ENCODE measurements around the gene ZNF611.
"Not testable (repeated sequence)": the region's sequence is repeated elsewhere in the genome, so short reads cannot be mapped to it uniquely, and the experiment has no call there.

ZNF611 gene

GRCh38 chr19:52679598-52679997, 55.2 kb downstream of the ZNF611 start:
- Histone ChIP-seq H3K9ac (ENCODE audit: low read length) (no peak overlapping the region), H3K27ac (ENCODE audit: low read depth, low read length) (no peak overlapping the region), H3K4me3 (ENCODE audit: low read depth, low read length) (no peak overlapping the region), H3K27me3 (ENCODE audit: control insufficient read depth, insufficient read depth, low read length) (no peaks in the 10 kb centered on the region), H3K36me3 (ENCODE audit: control insufficient read depth, insufficient read depth, low read length) (peaks cover 31% of the 10 kb centered on the region), H3K4me1 (ENCODE audit: control insufficient read depth, insufficient read depth, low read length) (no peaks in the 10 kb centered on the region), H3K9me3 (ENCODE audit: control insufficient read depth, insufficient read depth, low read depth, low read length) (peaks cover 24% of the 10 kb centered on the region)

- not testable (repeated sequence) for H3K9ac ChIP-seq (ENCODE audit: low read length)
These were observed 59.6 kb downstream of the ZNF611 start for GRCh38 chr19:52675239-52675638.

GRCh38 chr19:52673014-52673413, 61.8 kb downstream of the ZNF611 start:
- Histone ChIP-seq H3K4me3 (ENCODE audit: low read depth, low read length) (no peak overlapping the region), H3K36me3 (ENCODE audit: control insufficient read depth, insufficient read depth, low read length) (peaks cover 9% of the 10 kb centered on the region; the same call in 1 of the 2 replicates), H3K27me3 (ENCODE audit: control insufficient read depth, insufficient read depth, low read length) (no peaks in the 10 kb centered on the region), H3K4me1 (ENCODE audit: control insufficient read depth, insufficient read depth, low read length) (peaks cover 6% of the 10 kb centered on the region; the same call in 1 of the 2 replicates), H3K9me3 (ENCODE audit: control insufficient read depth, insufficient read depth, low read depth, low read length) (peaks cover 17% of the 10 kb centered on the region), H3K27ac (ENCODE audit: low read depth, low read length) (no peak overlapping the region), H3K9ac (ENCODE audit: low read length) (no peak overlapping the region)

More at GRCh38 chr19:52675239-52675638, 59.6 kb downstream of the ZNF611 start:
- Histone ChIP-seq H3K9me3 (ENCODE audit: control insufficient read depth, insufficient read depth, low read depth, low read length) (peaks cover 24% of the 10 kb centered on the region), H3K36me3 (ENCODE audit: control insufficient read depth, insufficient read depth, low read length) (peaks cover 16% of the 10 kb centered on the region; the same call in 1 of the 2 replicates)
- not testable (repeated sequence) for H3K27ac ChIP-seq (ENCODE audit: low read depth, low read length); H3K27me3 ChIP-seq (ENCODE audit: control insufficient read depth, insufficient read depth, low read length); H3K4me3 ChIP-seq (ENCODE audit: low read depth, low read length); H3K4me1 ChIP-seq (ENCODE audit: control insufficient read depth, insufficient read depth, low read length)

- no peak overlapping the region for H3K9ac ChIP-seq (ENCODE audit: low read length)
These were observed 64.8 kb downstream of the ZNF611 start for GRCh38 chr19:52670046-52670445.

GRCh38 chr19:52669586-52669985, 65.3 kb downstream of the ZNF611 start:
- H3K9ac ChIP-seq (ENCODE audit: low read length), result no peak overlapping the region
- H3K4me1 ChIP-seq (ENCODE audit: control insufficient read depth, insufficient read depth, low read length), result peaks cover 16% of the 10 kb centered on the region
- no peaks in the 10 kb centered on the region for H3K27me3 ChIP-seq (ENCODE audit: control insufficient read depth, insufficient read depth, low read length)
- H3K27ac ChIP-seq (ENCODE audit: low read depth, low read length), result no peak overlapping the region
- H3K9me3 ChIP-seq (ENCODE audit: control insufficient read depth, insufficient read depth, low read depth, low read length), result no peaks in the 10 kb centered on the region
- no peak overlapping the region for H3K4me3 ChIP-seq (ENCODE audit: low read depth, low read length)
- H3K36me3 ChIP-seq (ENCODE audit: control insufficient read depth, insufficient read depth, low read length), result peaks cover 6% of the 10 kb centered on the region; the same call in 1 of the 2 replicates

More at GRCh38 chr19:52670046-52670445, 64.8 kb downstream of the ZNF611 start:
- H3K36me3 ChIP-seq (ENCODE audit: control insufficient read depth, insufficient read depth, low read length), result peaks cover 8% of the 10 kb centered on the region; the same call in 1 of the 2 replicates
- H3K4me3 ChIP-seq (ENCODE audit: low read depth, low read length), result no peak overlapping the region
- H3K27me3 ChIP-seq (ENCODE audit: control insufficient read depth, insufficient read depth, low read length), result no peaks in the 10 kb centered on the region
- peaks cover 11% of the 10 kb centered on the region for H3K4me1 ChIP-seq (ENCODE audit: control insufficient read depth, insufficient read depth, low read length)
- peaks cover 3% of the 10 kb centered on the region; the same call in 1 of the 2 replicates for H3K9me3 ChIP-seq (ENCODE audit: control insufficient read depth, insufficient read depth, low read depth, low read length)
- no peak overlapping the region for H3K27ac ChIP-seq (ENCODE audit: low read depth, low read length)

- Histone ChIP-seq H3K4me3 (ENCODE audit: low read depth, low read length) (no peak overlapping the region), H3K4me1 (ENCODE audit: control insufficient read depth, insufficient read depth, low read length) (peaks cover 20% of the 10 kb centered on the region), H3K27ac (ENCODE audit: low read depth, low read length) (no peak overlapping the region), H3K9me3 (ENCODE audit: control insufficient read depth, insufficient read depth, low read depth, low read length) (no peaks in the 10 kb centered on the region), H3K27me3 (ENCODE audit: control insufficient read depth, insufficient read depth, low read length) (no peaks in the 10 kb centered on the region), H3K36me3 (ENCODE audit: control insufficient read depth, insufficient read depth, low read length) (peaks cover 6% of the 10 kb centered on the region; the same call in 1 of the 2 replicates), H3K9ac (ENCODE audit: low read length) (no peak overlapping the region)
These were observed 66.9 kb downstream of the ZNF611 start for GRCh38 chr19:52667972-52668371.

GRCh38 chr19:52666506-52666905, 68.3 kb downstream of the ZNF611 start:
- peaks cover 20% of the 10 kb centered on the region for H3K4me1 ChIP-seq (ENCODE audit: control insufficient read depth, insufficient read depth, low read length)
- no peak overlapping the region for H3K27ac ChIP-seq (ENCODE audit: low read depth, low read length)
- H3K9ac ChIP-seq (ENCODE audit: low read length), result no peak overlapping the region
- no peaks in the 10 kb centered on the region for H3K9me3 ChIP-seq (ENCODE audit: control insufficient read depth, insufficient read depth, low read depth, low read length)
- H3K4me3 ChIP-seq (ENCODE audit: low read depth, low read length), result no peak overlapping the region
- H3K36me3 ChIP-seq (ENCODE audit: control insufficient read depth, insufficient read depth, low read length), result peaks cover 15% of the 10 kb centered on the region; the same call in 1 of the 2 replicates
- no peaks in the 10 kb centered on the region for H3K27me3 ChIP-seq (ENCODE audit: control insufficient read depth, insufficient read depth, low read length)

- H3K4me1 ChIP-seq (ENCODE audit: control insufficient read depth, insufficient read depth, low read length), result peaks cover 20% of the 10 kb centered on the region
- peaks cover 19% of the 10 kb centered on the region for H3K36me3 ChIP-seq (ENCODE audit: control insufficient read depth, insufficient read depth, low read length)
- no peak overlapping the region for H3K27ac ChIP-seq (ENCODE audit: low read depth, low read length)
- H3K9me3 ChIP-seq (ENCODE audit: control insufficient read depth, insufficient read depth, low read depth, low read length), result no peaks in the 10 kb centered on the region
- no peak overlapping the region for H3K9ac ChIP-seq (ENCODE audit: low read length)
- H3K27me3 ChIP-seq (ENCODE audit: control insufficient read depth, insufficient read depth, low read length), result no peaks in the 10 kb centered on the region
- no peak overlapping the region for H3K4me3 ChIP-seq (ENCODE audit: low read depth, low read length)
These were observed 69.3 kb downstream of the ZNF611 start for GRCh38 chr19:52665529-52665928.

- Histone ChIP-seq H3K27ac (ENCODE audit: low read depth, low read length) (0 out of 2 replicates have a peak overlapping the region, but pooled peaks have one; percentile 36), H3K9ac (ENCODE audit: low read length) (no peak overlapping the region), H3K9me3 (ENCODE audit: control insufficient read depth, insufficient read depth, low read depth, low read length) (no peaks in the 10 kb centered on the region), H3K36me3 (ENCODE audit: control insufficient read depth, insufficient read depth, low read length) (peaks cover 23% of the 10 kb centered on the region), H3K27me3 (ENCODE audit: control insufficient read depth, insufficient read depth, low read length) (no peaks in the 10 kb centered on the region), H3K4me1 (ENCODE audit: control insufficient read depth, insufficient read depth, low read length) (peaks cover 20% of the 10 kb centered on the region), H3K4me3 (ENCODE audit: low read depth, low read length) (peak overlapping the region; percentile 13; the same call in 1 of the 2 replicates)
These were observed 69.8 kb downstream of the ZNF611 start for GRCh38 chr19:52665027-52665426.

- Histone ChIP-seq H3K9ac (ENCODE audit: low read length) (no peak overlapping the region), H3K27ac (ENCODE audit: low read depth, low read length) (0 out of 2 replicates have a peak overlapping the region, but pooled peaks have one; percentile 36), H3K36me3 (ENCODE audit: control insufficient read depth, insufficient read depth, low read length) (peaks cover 24% of the 10 kb centered on the region), H3K4me1 (ENCODE audit: control insufficient read depth, insufficient read depth, low read length) (peaks cover 20% of the 10 kb centered on the region), H3K9me3 (ENCODE audit: control insufficient read depth, insufficient read depth, low read depth, low read length) (no peaks in the 10 kb centered on the region), H3K4me3 (ENCODE audit: low read depth, low read length) (no peak overlapping the region), H3K27me3 (ENCODE audit: control insufficient read depth, insufficient read depth, low read length) (no peaks in the 10 kb centered on the region)
These were observed 70.4 kb downstream of the ZNF611 start for GRCh38 chr19:52664461-52664860.

GRCh38 chr19:52662631-52663030, 72.2 kb downstream of the ZNF611 start:
- no peak overlapping the region for H3K9ac ChIP-seq (ENCODE audit: low read length)
- H3K4me1 ChIP-seq (ENCODE audit: control insufficient read depth, insufficient read depth, low read length), result peaks cover 14% of the 10 kb centered on the region
- no peaks in the 10 kb centered on the region for H3K9me3 ChIP-seq (ENCODE audit: control insufficient read depth, insufficient read depth, low read depth, low read length)
- H3K27ac ChIP-seq (ENCODE audit: low read depth, low read length), result no peak overlapping the region
- H3K36me3 ChIP-seq (ENCODE audit: control insufficient read depth, insufficient read depth, low read length), result peaks cover 34% of the 10 kb centered on the region
- no peak overlapping the region for H3K4me3 ChIP-seq (ENCODE audit: low read depth, low read length)
- no peaks in the 10 kb centered on the region for H3K27me3 ChIP-seq (ENCODE audit: control insufficient read depth, insufficient read depth, low read length)

Data from HUES6 (cell line).